Breast epithelium (tissue), 3 donors: Measurements from ENCODE around the gene SETBP1.

Experiments
- CTCF ChIP-seq, 3 donors: fragments of 450-650 bp; IDR thresholded peaks; one replicate each; pipeline ENCODE4 v1.5.1; 2016 to 2017; ENCODE audit warnings: antibody characterized with exemption in 3 of 3, mild to moderate bottlenecking in 3 of 3, moderate library complexity in 3 of 3
- POLR2A ChIP-seq: fragments of 450-650 bp; IDR thresholded peaks from one replicate; pipeline ENCODE4 v1.6.1; 2016; ENCODE audit warnings: antibody characterized with exemption, mild to moderate bottlenecking, moderate library complexity
- POLR2AphosphoS5 ChIP-seq, 3 donors: sonication (generic); formaldehyde crosslinking; IDR thresholded peaks; one replicate each; pipeline ENCODE4 v1.6.1; 2017; ENCODE audit warnings: antibody characterized with exemption in 3 of 3

GRCh38 chr18:45068400-45069094, 387.9 kb downstream of the SETBP1 start:
- TF ChIP-seq POLR2AphosphoS5 (IDR thresholded peaks at IDR 0.05) (no peak), CTCF (IDR thresholded peaks at IDR 0.05) (no peak), POLR2A (no peak)
